ENCODE measurements around the gene SEPTIN1.

GRCh38 chr16:30371248-30371816 lies 11.0 kb downstream of the SEPTIN1 start:
- TF ChIP-seq, protein P1, sequence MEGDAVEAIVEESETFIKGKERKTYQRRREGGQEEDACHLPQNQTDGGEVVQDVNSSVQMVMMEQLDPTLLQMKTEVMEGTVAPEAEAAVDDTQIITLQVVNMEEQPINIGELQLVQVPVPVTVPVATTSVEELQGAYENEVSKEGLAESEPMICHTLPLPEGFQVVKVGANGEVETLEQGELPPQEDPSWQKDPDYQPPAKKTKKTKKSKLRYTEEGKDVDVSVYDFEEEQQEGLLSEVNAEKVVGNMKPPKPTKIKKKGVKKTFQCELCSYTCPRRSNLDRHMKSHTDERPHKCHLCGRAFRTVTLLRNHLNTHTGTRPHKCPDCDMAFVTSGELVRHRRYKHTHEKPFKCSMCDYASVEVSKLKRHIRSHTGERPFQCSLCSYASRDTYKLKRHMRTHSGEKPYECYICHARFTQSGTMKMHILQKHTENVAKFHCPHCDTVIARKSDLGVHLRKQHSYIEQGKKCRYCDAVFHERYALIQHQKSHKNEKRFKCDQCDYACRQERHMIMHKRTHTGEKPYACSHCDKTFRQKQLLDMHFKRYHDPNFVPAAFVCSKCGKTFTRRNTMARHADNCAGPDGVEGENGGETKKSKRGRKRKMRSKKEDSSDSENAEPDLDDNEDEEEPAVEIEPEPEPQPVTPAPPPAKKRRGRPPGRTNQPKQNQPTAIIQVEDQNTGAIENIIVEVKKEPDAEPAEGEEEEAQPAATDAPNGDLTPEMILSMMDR (IDR thresholded peaks at IDR 0.05): no peak
- no peak for TF ChIP-seq POLR2A (IDR thresholded peaks at IDR 0.05)
